Peyer's patch (tissue), 4 donors: ENCODE data around the gene MYO18B.

Experiments
- CTCF ChIP-seq, 6 experiments: fragments of 450-650 bp in 4 of 6; fragments of 200-600 bp in 2 of 6; sonication (generic) in 1 of 6; IDR thresholded peaks; one replicate each; pipeline ENCODE4 v1.5.1; 2017 to 2019; ENCODE audit warnings: antibody characterized with exemption in 6 of 6, mild to moderate bottlenecking in 3 of 6, moderate library complexity in 1 of 6
- POLR2A ChIP-seq, 2 donors: fragments of 450-650 bp; IDR thresholded peaks; one replicate each; pipeline ENCODE4 v1.5.1; 2017; ENCODE audit warnings: antibody characterized with exemption in 2 of 2, mild to moderate bottlenecking in 2 of 2, moderate library complexity in 2 of 2

GRCh38 chr22:26053737-26054316 lies 311.8 kb downstream of the MYO18B start:
- no peak for TF ChIP-seq CTCF (IDR thresholded peaks at IDR 0.05)
- no peak for TF ChIP-seq POLR2A (IDR thresholded peaks at IDR 0.05)
